ENCODE results near the gene FAM89B.

DNA sequence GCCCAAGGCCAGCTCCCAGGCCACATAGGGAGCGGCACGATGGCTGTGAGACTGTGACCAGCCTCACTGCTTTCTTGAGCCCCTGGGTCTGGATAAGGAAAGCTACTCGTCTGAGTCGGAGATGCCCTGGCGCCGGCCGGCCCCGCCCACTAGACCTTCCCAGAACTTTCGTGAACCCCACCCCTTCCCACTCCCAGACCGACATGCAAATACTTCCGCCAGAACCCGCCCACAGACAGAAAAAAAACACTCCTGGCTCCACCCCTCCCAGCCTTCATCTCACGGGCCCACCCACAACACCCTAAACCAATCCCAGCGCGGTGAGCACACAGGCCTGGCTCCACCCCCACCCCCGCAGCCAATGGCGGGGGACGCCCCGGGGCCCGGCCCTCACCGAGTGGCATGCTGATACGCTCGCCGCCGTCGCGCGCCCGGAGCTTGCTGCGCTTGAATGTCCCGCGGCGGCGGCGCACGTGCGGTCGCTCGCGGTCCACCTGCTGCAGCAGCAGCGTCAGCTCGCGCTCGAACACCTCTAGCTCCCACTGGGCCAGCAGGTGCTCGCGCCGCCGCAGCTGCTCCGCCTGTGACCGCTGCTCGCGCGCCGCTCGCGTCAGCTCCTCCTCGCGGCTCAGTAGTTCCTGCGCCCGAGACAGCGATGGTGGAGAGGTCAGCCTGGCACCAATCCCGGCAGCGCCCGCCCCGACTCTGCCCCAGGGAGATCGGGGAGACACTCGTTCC, 34.7 kb downstream of the FAM89B start:
- TF ChIP-seq PKNOX1 (IDR thresholded peaks at IDR 0.05) (no peak), BHLHE40 (IDR thresholded peaks at IDR 0.05; ENCODE audit: borderline replicate concordance) (no peak), FOXA1 (IDR thresholded peaks at IDR 0.05) (no peak), SP1 (IDR thresholded peaks at IDR 0.05) (no peak)
